Right lobe of liver (tissue), 4 donors: Measurements from ENCODE around the gene S100A12.

Experiments
- CTCF ChIP-seq, 4 donors: fragments of 200-600 bp in 3 of 4; fragments of 450-650 bp in 1 of 4; IDR thresholded peaks; one replicate each; pipeline versions ENCODE4 v1.5.1 to v1.8.0; 2016 to 2022; ENCODE audit warnings: antibody characterized with exemption in 4 of 4, mild to moderate bottlenecking in 2 of 4
- POLR2A ChIP-seq: fragments of 450-650 bp; IDR thresholded peaks from one replicate; pipeline ENCODE4 v1.6.1; 2017; ENCODE audit warnings: antibody characterized with exemption, mild to moderate bottlenecking
- donor health status: DM: no; HTN: no; CAD: no.
- donor health status: DM: no; HTN: no; CAD: no.
- donor health status: DM: no; HTN: yes; CAD: no.

- TF ChIP-seq POLR2A = no peak
- peak; percentile 47 to 64 (median 56) for TF ChIP-seq CTCF (IDR thresholded peaks at IDR 0.05)
Measured at GRCh38 chr1:153355445-153356071, 19.9 kb downstream of the S100A12 start.
